Psoas muscle (tissue), 8 donors: ENCODE measurements around the gene SPRR3. TPM values are rescaled to one million over a fixed set of nuclear protein-coding genes. Genes with fewer than 3 reads are reported as not detected.

ENCODE experiments used
- ATAC-seq, 4 donors: fragments of 200-7000 bp; cut with Tn5 transposase; one replicate each; pipeline ENCODE4 v1.9.1; 2020; ENCODE audit warnings: moderate library complexity in 3 of 4, mild to moderate bottlenecking in 2 of 4
- DNase-seq, 2 donors: peaks; one replicate each; pipeline ENCODE4 v3.0.0-alpha.2; 2020
- H3K27ac ChIP-seq: fragments of 200-600 bp; one replicate; pipeline ENCODE4 v1.8.0; 2022
- H3K27me3 ChIP-seq, 3 donors: fragments of 200-600 bp in 1 of 3; one replicate each; pipeline versions ENCODE4 v1.6.1 to v1.8.0; 2013 to 2022; ENCODE audit warnings: low read length in 2 of 3, mild to moderate bottlenecking in 2 of 3, moderate library complexity in 1 of 3; ENCODE audit not compliant: insufficient read depth in 3 of 3
- H3K36me3 ChIP-seq, 2 donors: fragments of 200-600 bp in 1 of 2; one replicate each; pipeline versions ENCODE4 v1.6.1 to v1.8.0; 2013 to 2022; ENCODE audit warnings: low read depth in 1 of 2, mild to moderate bottlenecking in 1 of 2, moderate library complexity in 1 of 2; ENCODE audit not compliant: insufficient read depth in 1 of 2
- H3K4me1 ChIP-seq: fragments of 200-600 bp; one replicate; pipeline ENCODE4 v1.8.0; 2022
- H3K4me3 ChIP-seq: fragments of 200-600 bp; one replicate; pipeline ENCODE4 v1.8.0; 2022; ENCODE audit warnings: mild to moderate bottlenecking
- H3K9me3 ChIP-seq: fragments of 200-600 bp; one replicate; pipeline ENCODE4 v1.8.0; 2022
- WGBS, 3 donors: extraction: QIAGEN DNeasy Blood & Tissue Kit; methylation state at CpG; one replicate each; pipeline versions ENCODE4 v1.1.6 to v1.1.7; 2013; 5-methylcytosine and 5-hydroxymethylcytosine counted together
- intact Hi-C, 2 donors: fragments of 100-400 bp; cut with DNase I; formaldehyde crosslinking; loops; one replicate each; pipeline versions ENCODE4 v1.11.0 to v1.14.2; 2022
- polyA plus RNA-seq, 3 donors: library from polyadenylated mRNA; stranded (reverse); fragments of 200-250 nt; gene quantifications; one replicate each; pipeline ENCODE4 v1.2.3, GENCODE V29; 2013
- total RNA-seq, 4 donors: library from RNA; stranded (reverse); fragmentation: NEBNext Ultra II Directional in 2 of 4; extraction: Animal tissue kit (Norgen Biotek cat#: 25700) in 2 of 4; gene quantifications; one replicate each; pipeline versions ENCODE4 v1.2.1 to v1.2.4, GENCODE V29; 2021 to 2023
- TF ChIP-seq, protein P1 (sequence below): fragments of 200-600 bp; IDR thresholded peaks from one replicate; pipeline ENCODE4 v1.8.0; 2022; ENCODE audit warnings: antibody characterized with exemption
- donor health status: healthy with polysubstance abuse.
- donor health status: DM: no; HTN: no; CAD: no; lungs with moderate emphysema.
- donor health status: Bipolar disorder and iron deficiency.
- donor health status: healthy.
- donor health status: DM: yes; HTN: yes; CAD: no.
- donor health status: DM: no; HTN: no; CAD: no.
- donor health status: DM: no; HTN: no; CAD: no.
- donor health status: DM: yes; HTN: yes; CAD: no.

SPRR3 gene
- total and polyA plus RNA-seq, 7 donors = 0.32 to 1.2 (median 0.98) TPM; not detected in 3

DNA sequence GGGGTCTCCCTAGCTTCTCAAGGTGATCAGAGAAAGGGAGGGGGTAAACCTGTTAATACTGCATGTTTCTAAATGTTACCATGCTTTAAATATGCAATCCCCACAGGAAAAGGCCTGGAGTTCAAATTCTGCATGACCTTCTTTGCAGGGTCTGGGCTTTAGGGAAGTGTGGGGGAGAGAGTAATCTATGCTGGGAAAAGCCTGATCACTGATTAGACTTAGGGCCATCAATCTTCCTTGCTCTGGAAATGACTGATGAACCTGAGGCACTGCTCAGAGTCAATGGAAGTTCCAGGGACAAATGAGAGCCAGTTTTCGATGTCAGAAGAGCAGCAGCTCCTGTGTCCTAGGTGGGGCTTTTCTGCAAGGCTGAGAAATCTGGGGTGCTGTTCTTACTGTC, 20.9 kb upstream of the SPRR3 start:
- Histone ChIP-seq H3K4me3 (no peak overlapping the region), H3K36me3 (no peaks in the 10 kb centered on the region), H3K27ac (no peak overlapping the region), H3K9me3 (no peaks in the 10 kb centered on the region), H3K27me3 (peaks cover 0 to 2% (median 0%) of the 10 kb centered on the region in 3 donors), H3K4me1 (no peaks in the 10 kb centered on the region)
- WGBS, 3 donors = 55 to 78% (median 73%) methylated on average over 1 of the region's 1 CpG
- TF ChIP-seq, protein P1, sequence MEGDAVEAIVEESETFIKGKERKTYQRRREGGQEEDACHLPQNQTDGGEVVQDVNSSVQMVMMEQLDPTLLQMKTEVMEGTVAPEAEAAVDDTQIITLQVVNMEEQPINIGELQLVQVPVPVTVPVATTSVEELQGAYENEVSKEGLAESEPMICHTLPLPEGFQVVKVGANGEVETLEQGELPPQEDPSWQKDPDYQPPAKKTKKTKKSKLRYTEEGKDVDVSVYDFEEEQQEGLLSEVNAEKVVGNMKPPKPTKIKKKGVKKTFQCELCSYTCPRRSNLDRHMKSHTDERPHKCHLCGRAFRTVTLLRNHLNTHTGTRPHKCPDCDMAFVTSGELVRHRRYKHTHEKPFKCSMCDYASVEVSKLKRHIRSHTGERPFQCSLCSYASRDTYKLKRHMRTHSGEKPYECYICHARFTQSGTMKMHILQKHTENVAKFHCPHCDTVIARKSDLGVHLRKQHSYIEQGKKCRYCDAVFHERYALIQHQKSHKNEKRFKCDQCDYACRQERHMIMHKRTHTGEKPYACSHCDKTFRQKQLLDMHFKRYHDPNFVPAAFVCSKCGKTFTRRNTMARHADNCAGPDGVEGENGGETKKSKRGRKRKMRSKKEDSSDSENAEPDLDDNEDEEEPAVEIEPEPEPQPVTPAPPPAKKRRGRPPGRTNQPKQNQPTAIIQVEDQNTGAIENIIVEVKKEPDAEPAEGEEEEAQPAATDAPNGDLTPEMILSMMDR = no peak
- intact Hi-C loops = no loop called here
- no peak for ATAC-seq
- no peak for DNase-seq

DNA sequence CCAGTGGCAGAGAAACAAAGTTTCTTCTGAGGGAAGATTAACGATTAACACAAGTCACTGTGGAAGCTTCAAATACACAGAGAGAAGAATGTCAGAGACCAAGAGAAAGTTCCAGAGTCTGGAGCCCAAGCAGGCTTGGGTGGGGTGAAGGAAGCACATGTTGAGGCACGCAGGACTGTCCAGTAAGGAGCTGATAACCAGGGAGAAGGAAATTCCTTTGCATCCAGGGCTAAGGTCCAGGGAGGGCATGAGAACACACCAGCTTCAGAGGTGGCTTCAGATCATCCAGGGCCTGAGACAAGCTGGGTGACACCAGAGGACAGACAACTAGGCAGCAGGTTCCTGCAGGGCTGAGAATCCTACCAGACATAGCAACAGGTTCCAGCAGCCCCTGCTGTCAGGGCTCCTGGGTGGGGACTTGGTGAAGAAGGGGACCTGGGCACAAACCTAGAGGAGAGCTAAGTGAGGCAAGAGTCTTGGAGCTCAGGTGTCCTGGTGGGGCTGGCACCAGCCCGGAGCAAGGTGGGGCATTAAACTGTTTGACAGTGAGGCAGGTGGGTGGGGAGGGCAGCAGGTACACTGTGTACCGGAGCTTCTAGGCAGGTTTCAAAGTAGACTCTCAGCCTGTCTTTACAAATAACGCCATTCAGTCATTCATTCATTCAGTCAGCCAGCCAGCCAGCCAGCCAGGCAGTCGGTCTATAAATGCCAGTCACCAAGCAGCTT, 20.2 kb upstream of the SPRR3 start:
- ATAC-seq = no peak
- Histone ChIP-seq H3K9me3 (no peaks in the 10 kb centered on the region), H3K36me3 (no peaks in the 10 kb centered on the region), H3K4me1 (no peaks in the 10 kb centered on the region), H3K27ac (no peak overlapping the region), H3K4me3 (no peak overlapping the region), H3K27me3 (peaks cover 0 to 2% (median 0%) of the 10 kb centered on the region in 3 donors)
- intact Hi-C loops = no loop called here
- TF ChIP-seq, protein P1 = no peak
- DNase-seq = no peak
- 82 to 84% (median 83%) methylated on average over 6 of the region's 6 CpGs for WGBS, 3 donors

DNA sequence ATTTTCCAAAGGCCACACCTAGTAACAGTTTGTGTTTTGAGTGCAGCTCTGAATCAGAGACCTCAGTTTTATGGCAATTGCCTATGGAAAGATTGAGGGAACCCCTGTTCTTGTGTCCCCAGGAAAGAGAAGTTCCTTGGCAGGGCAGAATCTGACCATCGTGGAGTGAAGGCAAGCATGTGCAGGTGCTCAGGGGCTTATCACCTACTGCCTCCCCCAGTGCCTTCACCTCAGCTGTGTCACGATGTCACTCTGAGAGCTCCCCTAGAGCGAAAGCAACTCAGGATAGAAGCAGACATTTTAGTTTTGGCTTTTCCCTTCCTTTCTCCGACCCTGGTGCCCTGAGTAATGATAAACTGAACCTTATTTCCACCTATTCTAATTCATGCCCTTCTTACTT, 19.5 kb upstream of the SPRR3 start:
- WGBS, 3 donors = 71 to 79% (median 75%) methylated on average over 4 of the region's 4 CpGs
- DNase-seq (no peak), ATAC-seq (no peak)
- H3K4me3 ChIP-seq = no peak overlapping the region
- TF ChIP-seq, protein P1 = no peak
- H3K4me1 ChIP-seq = no peaks in the 10 kb centered on the region
- no peaks in the 10 kb centered on the region for H3K9me3 ChIP-seq
- intact Hi-C loops = no loop called here
- no peak overlapping the region for H3K27ac ChIP-seq
- H3K27me3 ChIP-seq = peaks cover 0 to 2% (median 0%) of the 10 kb centered on the region in 3 donors
- H3K36me3 ChIP-seq = no peaks in the 10 kb centered on the region

DNA sequence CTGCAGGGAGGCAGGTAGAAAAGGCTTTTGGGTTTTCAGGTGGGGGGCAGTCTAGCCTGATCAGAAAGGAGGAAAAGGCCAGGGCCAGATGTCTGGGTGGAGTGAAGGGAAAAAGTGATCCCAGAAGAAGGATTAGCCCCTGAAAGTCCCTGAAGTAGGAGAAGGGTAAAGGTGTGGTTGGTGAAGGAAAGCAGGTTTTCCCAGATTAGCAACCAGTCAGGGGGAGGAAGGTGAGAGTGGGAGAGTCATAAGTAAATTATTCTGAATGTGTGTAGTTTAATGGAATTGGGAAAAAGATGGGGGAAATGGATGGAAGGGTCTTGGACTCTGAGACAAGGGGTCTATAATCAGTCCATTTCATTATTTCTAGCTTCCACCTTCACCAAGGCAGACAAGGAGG, 18.3 kb upstream of the SPRR3 start:
- Histone ChIP-seq H3K27ac (no peak overlapping the region), H3K9me3 (no peaks in the 10 kb centered on the region), H3K4me1 (no peaks in the 10 kb centered on the region), H3K36me3 (no peaks in the 10 kb centered on the region), H3K4me3 (no peak overlapping the region), H3K27me3 (peaks cover 0 to 1% (median 0%) of the 10 kb centered on the region in 3 donors)
- intact Hi-C loops = no loop called here
- TF ChIP-seq, protein P1 = no peak
- ATAC-seq (no peak), DNase-seq (no peak)

DNA sequence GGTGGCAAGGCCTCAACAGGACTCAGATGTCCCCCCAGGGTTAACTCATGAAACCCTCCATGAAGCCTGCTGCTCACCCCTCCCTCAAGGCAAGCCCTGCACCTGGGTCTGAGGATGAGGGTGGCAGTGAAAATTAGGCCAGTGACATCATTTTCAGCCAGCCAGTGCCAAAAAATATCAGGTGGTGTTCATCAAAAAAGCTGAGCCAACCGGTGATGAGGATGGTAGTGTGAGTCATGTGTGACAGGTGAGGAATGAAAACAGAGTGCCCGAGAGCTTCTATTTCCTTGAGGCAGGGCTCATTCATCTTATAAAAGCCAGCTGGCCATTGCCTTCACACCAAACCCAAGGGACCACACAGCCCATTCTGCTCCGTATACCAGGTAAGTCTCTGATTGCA, 17.8 kb upstream of the SPRR3 start, which contains the start of gene SPRR1A:
SPRR1A (plus strand) TSS at position 339 of the 400 bp plus-strand sequence. CDS start 1,150 bp downstream, outside the sequence.
- no peak for ATAC-seq
- H3K27me3 ChIP-seq = no peaks in the 10 kb centered on the region
- intact Hi-C loops = no loop called here
- H3K27ac ChIP-seq = no peak within 1 kb of the TSS
- H3K36me3 ChIP-seq = no peaks in the 10 kb centered on the region
- 37 to 48% (median 42%) methylated on average over 3 of the region's 3 CpGs for WGBS, 3 donors
- no peak within 1 kb of the TSS for H3K4me3 ChIP-seq
- no peaks in the 10 kb centered on the region for H3K9me3 ChIP-seq
- TF ChIP-seq, protein P1 = no peak
- no peak for DNase-seq
- no peaks in the 10 kb centered on the region for H3K4me1 ChIP-seq
